T-helper 17 cell (primary cell): ENCODE data around the gene GNAS-AS1. TPM values are rescaled to one million over a fixed set of nuclear protein-coding genes. Genes with fewer than 3 reads are reported as not detected.

Experiments
- ATAC-seq: fragments of 150-1000 bp; cut with Tn5 transposase; 2 replicates; pipeline ENCODE4 v1.10.0; 2021; ENCODE audit warnings: mild to moderate bottlenecking, moderate library complexity
- DNase-seq, 3 donors: peaks; one replicate each; pipeline versions ENCODE4 v3.0.0 to v3.0.0-alpha.2; 2020 to 2021
- H3K9me3 ChIP-seq: one replicate; pipeline ENCODE4 v1.7.0; 2013; ENCODE audit warnings: low read length, mild to moderate bottlenecking; ENCODE audit not compliant: control insufficient read depth, poor library complexity, severe bottlenecking
- H3K27ac Mint-ChIP-seq: one replicate; pipeline ENCODE4 v1.8.0; 2022; ENCODE audit warnings: mild to moderate bottlenecking, moderate library complexity, mixed read lengths
- H3K27me3 Mint-ChIP-seq: one replicate; pipeline ENCODE4 v1.8.0; 2022; ENCODE audit warnings: mixed read lengths
- H3K36me3 Mint-ChIP-seq: one replicate; pipeline ENCODE4 v1.8.0; 2022; ENCODE audit warnings: low read depth, mixed read lengths
- H3K4me1 Mint-ChIP-seq: one replicate; pipeline ENCODE4 v1.8.0; 2022; ENCODE audit warnings: mild to moderate bottlenecking, mixed read lengths
- H3K4me3 Mint-ChIP-seq: one replicate; pipeline ENCODE4 v1.8.0; 2022; ENCODE audit warnings: mild to moderate bottlenecking, moderate library complexity, mixed read lengths
- total RNA-seq, 4 donors: library from RNA in 2 of 4; stranded (reverse) in 2 of 4; gene quantifications; one replicate each; pipeline ENCODE4 v1.2.3 and lab custom pipeline; 2022 to 2026

Gene GNAS-AS1
- total RNA-seq, 2 donors from 2014 or later: 0.72 TPM; not detected in 1

DNA sequence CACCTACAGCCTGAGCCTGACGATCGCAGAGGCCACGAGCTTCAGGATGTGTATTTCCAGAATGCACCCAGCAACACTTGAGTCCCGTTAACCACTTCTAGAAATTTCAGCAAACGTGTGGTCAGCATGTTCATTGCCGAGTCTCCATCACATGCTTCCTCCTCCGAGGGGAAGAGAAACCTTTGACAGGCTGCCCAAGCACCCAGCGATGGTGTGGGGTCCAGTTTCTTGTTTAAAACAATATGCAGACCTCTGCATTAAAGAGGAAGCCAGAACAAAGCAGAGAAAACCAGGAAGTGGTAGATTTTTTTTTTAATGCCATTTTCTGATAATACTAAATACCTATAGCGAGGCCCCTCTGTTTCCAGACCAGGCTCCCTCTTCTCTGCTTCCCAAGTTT, 71.9 kb downstream of the GNAS-AS1 start:
- DNase-seq: no peak
- peaks cover 70% of the 10 kb centered on the region for H3K27me3 Mint-ChIP-seq

DNA sequence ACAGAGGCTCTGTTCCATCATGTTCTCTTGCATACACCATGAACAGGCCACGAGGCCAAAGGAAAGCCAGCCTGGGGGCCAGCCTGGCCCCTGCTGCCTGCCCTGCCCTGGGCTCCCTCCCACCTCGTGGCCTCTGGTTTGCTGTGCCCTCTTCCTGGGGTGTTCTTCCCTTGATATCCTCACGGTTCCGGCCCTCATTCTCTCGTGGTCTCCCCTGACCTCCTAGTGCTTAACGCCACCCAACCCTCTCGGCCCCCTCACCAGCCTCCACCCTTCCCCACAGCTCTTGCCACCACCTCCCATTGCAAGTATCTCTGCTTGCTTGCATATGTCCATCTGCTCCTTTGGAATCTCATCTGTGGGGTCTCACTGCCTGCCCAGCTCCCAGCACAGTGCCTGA, 73.0 kb downstream of the GNAS-AS1 start:
- Mint-ChIP-seq H3K4me1 (no peaks in the 10 kb centered on the region), H3K4me3 (no peak overlapping the region), H3K27ac (no peak overlapping the region), H3K36me3 (no peaks in the 10 kb centered on the region), H3K27me3 (peaks cover 68% of the 10 kb centered on the region)
- H3K9me3 ChIP-seq: no peaks in the 10 kb centered on the region
- DNase-seq (no peak), ATAC-seq (no peak)

More for the DNA sequence above, 71.9 kb downstream of the GNAS-AS1 start:
- no peak for ATAC-seq
- H3K27ac Mint-ChIP-seq: no peak overlapping the region
- H3K4me1 Mint-ChIP-seq: no peaks in the 10 kb centered on the region
- H3K36me3 Mint-ChIP-seq: no peaks in the 10 kb centered on the region
- H3K4me3 Mint-ChIP-seq: no peak overlapping the region
- no peaks in the 10 kb centered on the region for H3K9me3 ChIP-seq

DNA sequence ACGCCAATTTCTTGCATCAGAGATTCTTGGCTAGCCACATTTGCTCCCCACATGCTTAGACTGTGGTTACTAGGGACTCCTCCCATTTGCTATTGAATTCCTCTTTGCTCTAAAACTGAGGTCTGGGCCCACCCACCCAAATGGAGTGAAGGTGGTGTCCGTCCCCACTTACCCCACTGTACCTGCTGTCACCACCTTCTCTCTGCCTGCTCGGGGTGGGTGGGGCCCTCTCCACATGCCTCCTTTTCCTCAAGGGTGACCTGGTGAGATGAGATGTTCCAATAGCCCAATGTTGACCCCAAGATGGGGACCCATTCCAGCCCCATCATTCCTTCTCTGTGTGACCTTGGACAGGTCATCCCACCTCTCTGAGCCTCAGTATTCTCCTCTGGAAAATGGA, 74.6 kb downstream of the GNAS-AS1 start:
- no peak for DNase-seq
- H3K9me3 ChIP-seq: no peaks in the 10 kb centered on the region
- Mint-ChIP-seq H3K36me3 (peaks cover under 1% of the 10 kb centered on the region), H3K4me3 (no peak overlapping the region), H3K27me3 (peaks cover 66% of the 10 kb centered on the region), H3K27ac (no peak overlapping the region), H3K4me1 (no peaks in the 10 kb centered on the region)
- ATAC-seq: no peak

DNA sequence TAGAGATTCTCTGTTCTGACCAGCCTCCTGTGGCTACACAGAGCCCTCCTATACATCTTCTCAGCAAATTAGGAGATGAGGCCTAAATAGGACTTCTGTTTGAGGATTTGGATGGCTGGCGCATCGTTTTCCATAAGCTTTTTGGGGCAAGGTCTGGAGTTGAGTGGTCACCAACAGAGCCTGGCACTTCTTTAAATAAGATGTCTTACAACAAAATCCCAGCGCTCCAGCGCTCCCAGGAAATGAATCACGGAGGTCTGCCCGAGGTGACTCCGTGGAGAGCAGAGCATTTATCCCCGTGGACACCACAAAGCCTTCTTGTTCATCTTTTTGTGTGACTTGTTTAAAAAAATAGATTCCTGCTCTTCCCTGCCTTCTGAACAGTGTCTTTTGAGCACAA, 75.3 kb downstream of the GNAS-AS1 start:
- DNase-seq (no peak), ATAC-seq (no peak)
- Mint-ChIP-seq H3K4me3 (no peak overlapping the region), H3K4me1 (no peaks in the 10 kb centered on the region), H3K36me3 (peaks cover 3% of the 10 kb centered on the region), H3K27ac (no peak overlapping the region), H3K27me3 (peaks cover 71% of the 10 kb centered on the region)
- no peaks in the 10 kb centered on the region for H3K9me3 ChIP-seq

DNA sequence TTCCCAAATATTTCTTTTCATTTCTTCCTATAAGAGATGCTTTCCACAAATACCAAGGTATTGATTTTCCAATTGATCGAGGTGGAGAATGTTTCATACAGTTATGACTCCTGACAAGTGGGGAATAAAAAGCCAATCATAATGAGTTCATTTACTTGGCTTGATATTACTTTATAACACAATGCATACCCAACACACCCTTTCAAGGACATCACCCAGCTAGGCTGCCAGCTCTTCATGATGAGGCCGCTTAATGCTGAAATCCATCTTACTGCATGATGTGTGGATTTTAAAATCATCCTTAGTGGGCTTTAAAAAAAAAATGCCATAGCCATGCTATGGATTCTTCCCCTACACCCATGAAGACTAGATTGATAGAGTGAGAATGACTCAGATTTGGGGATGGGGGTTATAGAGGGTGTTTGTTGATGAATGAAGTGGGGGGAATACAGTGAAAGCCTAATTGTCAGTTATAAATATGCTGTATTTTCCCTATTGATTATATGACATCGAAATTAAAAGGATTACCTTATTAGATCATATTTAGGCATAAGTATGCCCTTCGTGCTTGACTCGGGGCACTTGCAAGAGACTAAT, 75.9 kb downstream of the GNAS-AS1 start:
- ATAC-seq: no peak
- Mint-ChIP-seq H3K27ac (no peak overlapping the region), H3K27me3 (peaks cover 77% of the 10 kb centered on the region), H3K36me3 (peaks cover 3% of the 10 kb centered on the region), H3K4me1 (no peaks in the 10 kb centered on the region), H3K4me3 (no peak overlapping the region)
- no peak for DNase-seq
- no peaks in the 10 kb centered on the region for H3K9me3 ChIP-seq

DNA sequence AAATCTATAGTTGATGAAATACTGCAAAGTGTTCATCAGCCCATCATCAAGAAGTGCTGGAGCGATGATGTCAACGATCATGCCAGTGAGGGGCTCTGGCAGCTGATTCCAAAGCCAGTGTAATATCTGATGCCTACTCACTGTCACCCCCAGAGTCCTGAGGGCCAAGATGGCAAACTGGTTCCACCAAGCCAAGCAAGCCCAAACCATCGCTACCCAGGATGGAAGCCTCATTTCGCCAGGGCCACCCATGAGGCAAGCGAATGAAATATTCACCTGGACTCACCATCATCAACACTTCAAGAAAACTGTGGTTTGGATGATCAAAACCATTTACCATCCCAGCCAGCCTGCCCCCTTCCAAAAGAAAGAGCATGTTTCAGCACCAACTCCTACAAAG, 76.5 kb downstream of the GNAS-AS1 start:
- peaks cover 3% of the 10 kb centered on the region for H3K36me3 Mint-ChIP-seq
- DNase-seq (no peak), ATAC-seq (no peak)
- H3K27ac Mint-ChIP-seq: no peak overlapping the region
- H3K27me3 Mint-ChIP-seq: peaks cover 82% of the 10 kb centered on the region
- H3K4me1 Mint-ChIP-seq: no peaks in the 10 kb centered on the region
- no peak overlapping the region for H3K4me3 Mint-ChIP-seq
- H3K9me3 ChIP-seq: no peaks in the 10 kb centered on the region

DNA sequence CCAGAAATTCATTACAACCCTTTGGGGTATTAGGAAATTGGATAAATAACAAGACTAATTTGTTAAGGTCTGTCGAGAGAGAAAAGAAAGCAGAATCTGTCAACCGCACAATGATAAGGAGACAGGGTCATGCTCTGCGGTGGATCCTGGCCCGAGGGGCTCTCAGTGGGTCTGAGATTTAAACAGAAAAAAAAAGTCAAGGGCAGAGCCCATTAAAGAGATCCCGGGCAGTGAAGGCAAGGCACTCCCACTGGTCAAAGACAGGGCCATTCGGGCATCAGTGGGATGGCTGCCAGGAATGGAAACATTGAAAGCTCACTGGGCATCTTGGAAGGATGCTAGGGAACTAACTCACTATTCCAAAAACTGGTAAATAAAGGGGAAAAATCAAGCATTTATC, 77.9 kb downstream of the GNAS-AS1 start:
- no peak overlapping the region for H3K4me3 Mint-ChIP-seq
- no peaks in the 10 kb centered on the region for H3K4me1 Mint-ChIP-seq
- ATAC-seq: no peak
- H3K27ac Mint-ChIP-seq: no peak overlapping the region
- DNase-seq: no peak
- H3K36me3 Mint-ChIP-seq: peaks cover 3% of the 10 kb centered on the region
- H3K27me3 Mint-ChIP-seq: peaks cover 89% of the 10 kb centered on the region
- H3K9me3 ChIP-seq: no peaks in the 10 kb centered on the region

Other genes starting within 250 kb of the GNAS-AS1 start
- gene STX16, start 199.6 kb downstream of the GNAS-AS1 start, total RNA-seq: 100 to 1,000 TPM; 161 to 167 TPM
- gene NPEPL1, start 158.1 kb downstream of the GNAS-AS1 start, total RNA-seq: 10 to 100 TPM; 59.2 to 64.8 TPM
- 1,000 to 10,000 TPM in 1 of 2 donors, 100 to 1,000 TPM in 1; 755 to 1,096 TPM for gene GNAS, start 1.8 kb upstream of the GNAS-AS1 start, total RNA-seq
- 10 to 100 TPM; 71.0 to 82.3 TPM for gene NELFCD, start 130.4 kb upstream of the GNAS-AS1 start, total RNA-seq
- gene CTSZ, start 156.4 kb upstream of the GNAS-AS1 start, total RNA-seq: 10 to 100 TPM; 27.4 to 30.1 TPM
- 100 to 1,000 TPM in 1 of 2 donors, 10 to 100 TPM in 1; 14.0 to 483 TPM for gene TUBB1, start 168.5 kb upstream of the GNAS-AS1 start, total RNA-seq
- gene ATP5F1E, start 181.4 kb upstream of the GNAS-AS1 start, total RNA-seq: 10 to 100 TPM; 57.8 to 84.0 TPM
- gene PRELID3B, start 191.9 kb upstream of the GNAS-AS1 start, total RNA-seq: 10 to 100 TPM; 53.8 to 72.6 TPM